Measurements from ENCODE around the gene KIAA0825.

The KIAA0825 gene

GRCh38 chr5:94240596-94240992 is 377.8 kb downstream of the KIAA0825 start:
- TF ChIP-seq CTCF (IDR thresholded peaks at IDR 0.05; ENCODE audit: low read depth, low read length), result no peak
- DNase-seq (ENCODE audit: extremely low read depth, low read depth), result no peak

- TF ChIP-seq CTCF (IDR thresholded peaks at IDR 0.05; ENCODE audit: low read depth, low read length), result no peak
These were observed 378.3 kb downstream of the KIAA0825 start for GRCh38 chr5:94240134-94240533.

GRCh38 chr5:94239266-94239665 is 379.1 kb downstream of the KIAA0825 start:
- no peak for DNase-seq (ENCODE audit: extremely low read depth, low read depth)
- TF ChIP-seq CTCF (IDR thresholded peaks at IDR 0.05; ENCODE audit: low read depth, low read length), result no peak

More at GRCh38 chr5:94240134-94240533, 378.3 kb downstream of the KIAA0825 start:
- no peak for DNase-seq (ENCODE audit: extremely low read depth, low read depth)

GRCh38 chr5:94234987-94235386 is 383.4 kb downstream of the KIAA0825 start:
- TF ChIP-seq CTCF (IDR thresholded peaks at IDR 0.05; ENCODE audit: low read depth, low read length), result no peak

GRCh38 chr5:94228791-94229190 is 389.6 kb downstream of the KIAA0825 start:
- no peak for TF ChIP-seq CTCF (IDR thresholded peaks at IDR 0.05; ENCODE audit: low read depth, low read length)
- no peak for DNase-seq (ENCODE audit: extremely low read depth, low read depth)

More at GRCh38 chr5:94234987-94235386, 383.4 kb downstream of the KIAA0825 start:
- DNase-seq (ENCODE audit: extremely low read depth, low read depth), result no peak

GRCh38 chr5:94223235-94223634 is 395.2 kb downstream of the KIAA0825 start:
- no peak for DNase-seq (ENCODE audit: extremely low read depth, low read depth)
- no peak for TF ChIP-seq CTCF (IDR thresholded peaks at IDR 0.05; ENCODE audit: low read depth, low read length)

- TF ChIP-seq CTCF (IDR thresholded peaks at IDR 0.05; ENCODE audit: low read depth, low read length), result no peak
- DNase-seq (ENCODE audit: extremely low read depth, low read depth), result no peak
These were observed 400.0 kb downstream of the KIAA0825 start for GRCh38 chr5:94218374-94218773.
